Measurements from ENCODE around the gene ELAVL2. TPM values are rescaled to one million over a fixed set of nuclear protein-coding genes. Genes with fewer than 3 reads are reported as not detected.
"Not testable (repeated sequence)": the region's sequence is repeated elsewhere in the genome, so short reads cannot be mapped to it uniquely, and the experiment has no call there.

The ELAVL2 gene
- total RNA-seq, 4 donors from 2014 or later = not detected

DNA sequence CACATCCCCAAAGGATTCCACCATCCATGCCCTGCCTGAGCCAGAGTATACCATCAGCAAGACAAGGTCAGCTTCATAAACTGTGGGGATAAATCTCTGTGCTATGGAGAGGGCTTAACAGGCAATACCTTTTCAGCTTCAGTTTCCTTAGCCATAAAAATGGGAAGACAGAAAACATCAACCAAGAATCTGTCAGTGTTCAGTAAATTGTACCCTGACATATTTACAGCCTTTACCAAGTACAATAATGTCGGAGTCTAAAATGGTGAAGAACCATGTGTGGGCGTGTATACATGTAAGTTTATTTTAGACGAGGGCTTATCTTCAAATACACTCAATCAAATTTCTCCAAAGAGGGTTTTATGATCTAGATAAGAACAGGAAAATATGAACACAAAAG lies 94.7 kb downstream of the ELAVL2 start:
- Histone ChIP-seq H3K36me3 (no peaks in the 10 kb centered on the region), H3K27ac (no peak overlapping the region), H3K9me3 (no peaks in the 10 kb centered on the region), H3K4me1 (no peaks in the 10 kb centered on the region), H3K4me3 (no peak overlapping the region), H3K27me3 (no peaks in the 10 kb centered on the region)
- no peak for DNase-seq
- TF ChIP-seq POLR2A (IDR thresholded peaks at IDR 0.05) = no peak
- TF ChIP-seq, protein P1, sequence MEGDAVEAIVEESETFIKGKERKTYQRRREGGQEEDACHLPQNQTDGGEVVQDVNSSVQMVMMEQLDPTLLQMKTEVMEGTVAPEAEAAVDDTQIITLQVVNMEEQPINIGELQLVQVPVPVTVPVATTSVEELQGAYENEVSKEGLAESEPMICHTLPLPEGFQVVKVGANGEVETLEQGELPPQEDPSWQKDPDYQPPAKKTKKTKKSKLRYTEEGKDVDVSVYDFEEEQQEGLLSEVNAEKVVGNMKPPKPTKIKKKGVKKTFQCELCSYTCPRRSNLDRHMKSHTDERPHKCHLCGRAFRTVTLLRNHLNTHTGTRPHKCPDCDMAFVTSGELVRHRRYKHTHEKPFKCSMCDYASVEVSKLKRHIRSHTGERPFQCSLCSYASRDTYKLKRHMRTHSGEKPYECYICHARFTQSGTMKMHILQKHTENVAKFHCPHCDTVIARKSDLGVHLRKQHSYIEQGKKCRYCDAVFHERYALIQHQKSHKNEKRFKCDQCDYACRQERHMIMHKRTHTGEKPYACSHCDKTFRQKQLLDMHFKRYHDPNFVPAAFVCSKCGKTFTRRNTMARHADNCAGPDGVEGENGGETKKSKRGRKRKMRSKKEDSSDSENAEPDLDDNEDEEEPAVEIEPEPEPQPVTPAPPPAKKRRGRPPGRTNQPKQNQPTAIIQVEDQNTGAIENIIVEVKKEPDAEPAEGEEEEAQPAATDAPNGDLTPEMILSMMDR (IDR thresholded peaks at IDR 0.05) = no peak

DNA sequence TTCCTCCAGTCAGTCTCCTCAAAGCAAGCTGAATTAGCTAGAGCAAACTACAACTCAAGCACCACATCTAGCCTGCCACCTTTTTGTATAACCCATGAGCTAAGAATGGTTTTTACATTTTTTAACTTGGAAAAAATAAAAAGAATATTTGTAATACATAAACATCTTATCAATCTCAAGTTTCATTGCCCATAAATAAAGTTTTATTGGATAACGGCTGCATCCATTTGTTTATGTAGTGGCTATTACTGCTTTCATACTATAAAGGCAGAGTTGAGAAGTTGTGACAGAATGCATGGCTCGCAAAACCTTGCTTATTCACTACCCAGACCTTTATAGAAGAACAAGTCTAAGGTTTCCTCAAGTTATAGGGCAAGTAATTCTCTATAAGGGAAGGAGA lies 95.7 kb downstream of the ELAVL2 start:
- Histone ChIP-seq H3K4me1 (no peaks in the 10 kb centered on the region), H3K27ac (no peak overlapping the region), H3K27me3 (no peaks in the 10 kb centered on the region), H3K9me3 (no peaks in the 10 kb centered on the region), H3K36me3 (no peaks in the 10 kb centered on the region), H3K4me3 (no peak overlapping the region)
- TF ChIP-seq, protein P1 (IDR thresholded peaks at IDR 0.05) = no peak
- no peak for TF ChIP-seq POLR2A (IDR thresholded peaks at IDR 0.05)
- no peak for DNase-seq

DNA sequence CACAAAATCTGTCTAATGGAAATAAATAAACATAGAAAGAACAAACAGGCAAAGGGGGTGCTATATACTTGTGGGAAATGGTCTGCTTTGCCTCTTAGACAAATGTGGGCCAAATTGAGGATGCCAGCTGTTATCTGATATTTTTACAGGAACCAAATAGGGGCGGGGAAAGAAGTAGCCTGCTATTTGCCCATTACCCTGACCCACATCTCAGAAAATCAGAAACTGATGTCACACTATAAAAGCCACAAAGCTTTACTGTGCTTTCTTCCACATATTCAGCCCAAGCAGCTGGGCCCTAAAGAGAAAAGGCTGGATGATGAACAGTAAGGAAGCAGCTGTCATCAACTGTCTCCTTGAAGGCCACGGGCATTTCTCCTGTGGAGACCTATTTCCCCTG lies 97.3 kb downstream of the ELAVL2 start:
- H3K4me3 ChIP-seq = no peak overlapping the region
- DNase-seq = no peak
- no peaks in the 10 kb centered on the region for H3K27me3 ChIP-seq
- no peak overlapping the region for H3K27ac ChIP-seq
- H3K9me3 ChIP-seq = no peaks in the 10 kb centered on the region
- H3K36me3 ChIP-seq = no peaks in the 10 kb centered on the region
- no peaks in the 10 kb centered on the region for H3K4me1 ChIP-seq
- TF ChIP-seq, protein P1 (IDR thresholded peaks at IDR 0.05) = no peak
- no peak for TF ChIP-seq POLR2A (IDR thresholded peaks at IDR 0.05)

DNA sequence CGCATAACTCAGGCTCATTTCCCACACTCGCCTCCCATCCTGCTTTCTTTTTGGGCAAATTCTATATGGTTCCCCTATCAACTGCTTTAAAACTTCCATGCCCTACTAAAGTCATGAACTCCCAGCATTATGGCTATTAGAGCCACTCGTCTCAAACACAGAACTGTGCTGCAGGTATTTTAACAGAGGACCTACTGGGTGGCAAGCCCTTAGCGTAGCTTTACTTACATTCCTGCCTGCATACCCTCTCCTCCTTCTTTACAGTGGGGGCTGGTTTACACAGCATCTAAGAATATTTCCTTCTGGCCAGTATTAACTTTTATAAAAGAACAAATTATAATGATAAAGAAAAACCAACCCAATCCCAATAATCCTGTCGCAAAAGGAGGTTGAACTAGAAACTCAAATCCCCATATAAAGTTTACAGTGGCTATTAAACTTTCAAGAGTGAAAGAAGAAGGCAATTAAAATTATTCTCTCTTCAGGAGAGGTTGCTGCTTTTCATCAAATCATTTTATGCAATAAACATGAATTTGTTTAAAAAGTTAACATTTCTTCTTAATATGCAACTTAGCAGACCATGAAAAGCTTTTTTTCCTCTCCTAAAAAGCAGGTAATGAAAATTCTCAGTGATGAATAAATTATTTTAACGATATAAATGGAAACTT lies 100.6 kb downstream of the ELAVL2 start:
- H3K9me3 ChIP-seq = no peaks in the 10 kb centered on the region
- no peaks in the 10 kb centered on the region for H3K36me3 ChIP-seq
- H3K27ac ChIP-seq = no peak overlapping the region
- DNase-seq = no peak
- no peaks in the 10 kb centered on the region for H3K27me3 ChIP-seq
- TF ChIP-seq, protein P1 (IDR thresholded peaks at IDR 0.05) = no peak
- no peak for TF ChIP-seq POLR2A (IDR thresholded peaks at IDR 0.05)
- no peak overlapping the region for H3K4me3 ChIP-seq
- H3K4me1 ChIP-seq = no peaks in the 10 kb centered on the region

DNA sequence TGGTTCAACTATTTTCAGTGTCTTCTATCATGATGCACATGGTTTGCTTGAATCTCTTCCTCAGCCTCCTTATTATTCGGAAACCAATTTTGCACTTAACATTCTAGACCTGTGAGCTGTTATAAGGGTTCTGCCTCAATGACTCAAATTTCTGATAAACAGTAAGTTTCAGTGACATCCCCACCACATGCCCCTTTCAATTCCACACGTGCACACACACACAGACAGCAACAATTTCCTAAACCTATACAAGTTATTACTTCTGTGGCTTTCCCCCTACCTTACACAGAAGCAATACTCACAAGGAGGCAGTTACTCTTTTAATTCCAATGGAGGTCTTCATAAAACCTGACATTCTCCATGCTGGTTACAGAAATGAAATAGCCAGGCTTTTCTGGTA lies 102.4 kb downstream of the ELAVL2 start:
- DNase-seq = no peak
- no peaks in the 10 kb centered on the region for H3K9me3 ChIP-seq
- H3K4me3 ChIP-seq = no peak overlapping the region
- no peak for TF ChIP-seq POLR2A (IDR thresholded peaks at IDR 0.05)
- TF ChIP-seq, protein P1 (IDR thresholded peaks at IDR 0.05) = no peak
- H3K36me3 ChIP-seq = no peaks in the 10 kb centered on the region
- H3K27me3 ChIP-seq = no peaks in the 10 kb centered on the region
- no peak overlapping the region for H3K27ac ChIP-seq
- H3K4me1 ChIP-seq = no peaks in the 10 kb centered on the region

DNA sequence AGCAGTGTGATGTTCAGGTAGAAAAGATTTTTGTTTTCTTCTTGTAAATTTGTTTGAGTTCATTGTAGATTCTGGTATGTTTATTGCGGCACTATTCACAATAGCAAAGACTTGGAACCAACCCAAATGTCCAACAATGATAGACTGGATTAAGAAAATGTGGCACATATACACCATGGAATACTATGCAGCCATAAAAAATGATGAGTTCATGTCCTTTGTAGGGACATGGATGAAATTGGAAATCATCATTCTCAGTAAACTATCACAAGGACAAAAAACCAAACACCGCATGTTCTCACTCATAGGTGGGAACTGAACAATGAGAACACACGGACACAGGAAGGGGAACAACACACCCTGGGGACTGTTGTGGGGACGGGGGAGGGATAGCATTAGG lies 103.0 kb downstream of the ELAVL2 start:
- not testable (repeated sequence) for H3K36me3 ChIP-seq, H3K4me1 ChIP-seq, H3K4me3 ChIP-seq, H3K27me3 ChIP-seq, H3K9me3 ChIP-seq, DNase-seq, H3K27ac ChIP-seq

All from Peyer's patch (tissue), 4 donors.